ENCODE data around the gene RSPO1.

DNA sequence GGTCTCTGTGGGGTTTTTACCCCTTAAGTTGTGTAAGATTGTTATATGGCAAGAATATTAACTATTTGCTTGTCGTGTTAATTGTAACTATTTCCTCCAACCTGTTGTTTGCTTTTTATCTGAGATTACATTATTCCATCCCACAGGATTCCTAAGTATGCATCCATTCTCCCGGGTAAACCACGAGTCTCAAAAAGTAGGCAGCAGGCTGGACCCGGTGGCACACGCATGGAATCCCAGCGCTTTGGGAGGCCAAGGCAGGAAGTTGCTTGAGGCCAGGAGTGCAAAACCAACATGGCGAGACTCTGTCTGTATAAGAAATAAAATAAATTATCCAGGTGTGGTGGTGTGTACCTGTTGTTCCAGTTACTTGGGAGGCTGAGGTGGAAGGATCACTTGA lies 12.6 kb upstream of the RSPO1 start:
- TF ChIP-seq CTCF (IDR thresholded peaks at IDR 0.05) (no peak), EP300 (IDR thresholded peaks at IDR 0.05) (no peak)
